Measurements from ENCODE around the gene SH3BGR. TPM values are rescaled to one million over a fixed set of nuclear protein-coding genes. Genes with fewer than 3 reads are reported as not detected.
A peak's percentile ranks its signal among the peaks of the same experiment; 100 is the strongest.
"Not testable (repeated sequence)": the region's sequence is repeated elsewhere in the genome, so short reads cannot be mapped to it uniquely, and the experiment has no call there.

Gene SH3BGR
- total RNA-seq = 2.3 and 2.4 TPM in 2 replicates
- long read RNA-seq, partial matches to known transcripts = 0 of 1 reads
- long read RNA-seq, other reads (novel, unspliced or antisense) = 0 of 1 reads

GRCh38 chr21:39451332-39452206, at the start of gene SH3BGR:
SH3BGR (plus strand) TSS chr21:39451970; CDS start chr21:39452097, 127 bp downstream.
- DNase-seq (ENCODE audit: low read depth, low spot score) = no peak
- Mint-ChIP-seq H3K27me3 (ENCODE audit: low read depth) (peaks cover 4% of the 10 kb centered on the region), H3K4me1 (peaks cover 17% of the 10 kb centered on the region), H3K9me3 (no peaks in the 10 kb centered on the region), H3K4me3 (peak within 1 kb of the TSS; percentile 25), H3K27ac (ENCODE audit: unreplicated experiment) (peak within 1 kb of the TSS; percentile 88), H3K36me3 (ENCODE audit: low read depth) (no peaks in the 10 kb centered on the region)
- TF ChIP-seq CTCF (conservative IDR thresholded peaks at IDR 0.05) = no peak

GRCh38 chr21:39406065-39406464, 45.7 kb upstream of the SH3BGR start:
- DNase-seq (ENCODE audit: low read depth, low spot score) = no peak
- Mint-ChIP-seq H3K36me3 (ENCODE audit: low read depth) (peaks cover 25% of the 10 kb centered on the region), H3K27me3 (ENCODE audit: low read depth) (no peaks in the 10 kb centered on the region), H3K4me1 (no peaks in the 10 kb centered on the region), H3K27ac (ENCODE audit: unreplicated experiment) (no peak overlapping the region), H3K4me3 (no peak overlapping the region), H3K9me3 (peaks cover 7% of the 10 kb centered on the region)
- no peak for TF ChIP-seq CTCF (conservative IDR thresholded peaks at IDR 0.05)

- H3K9me3 Mint-ChIP-seq; H3K27me3 Mint-ChIP-seq (ENCODE audit: low read depth); H3K27ac Mint-ChIP-seq (ENCODE audit: unreplicated experiment); H3K4me3 Mint-ChIP-seq; H3K4me1 Mint-ChIP-seq; DNase-seq (ENCODE audit: low read depth, low spot score); H3K36me3 Mint-ChIP-seq (ENCODE audit: low read depth): not testable (repeated sequence)
These were observed 32.6 kb upstream of the SH3BGR start for GRCh38 chr21:39419204-39419603.

GRCh38 chr21:39422527-39423241, 29.1 kb upstream of the SH3BGR start:
- H3K9me3 Mint-ChIP-seq = no peaks in the 10 kb centered on the region

GRCh38 chr21:39429445-39429844, 22.3 kb upstream of the SH3BGR start:
- H3K27me3 Mint-ChIP-seq (ENCODE audit: low read depth) = no peaks in the 10 kb centered on the region
- no peak for DNase-seq (ENCODE audit: low read depth, low spot score)
- H3K36me3 Mint-ChIP-seq (ENCODE audit: low read depth) = no peaks in the 10 kb centered on the region
- no peak overlapping the region for H3K4me3 Mint-ChIP-seq
- no peak for TF ChIP-seq CTCF (conservative IDR thresholded peaks at IDR 0.05)
- no peaks in the 10 kb centered on the region for H3K9me3 Mint-ChIP-seq
- peaks cover 10% of the 10 kb centered on the region for H3K4me1 Mint-ChIP-seq
- H3K27ac Mint-ChIP-seq (ENCODE audit: unreplicated experiment) = no peak overlapping the region

More at GRCh38 chr21:39422527-39423241, 29.1 kb upstream of the SH3BGR start:
- no peaks in the 10 kb centered on the region for H3K36me3 Mint-ChIP-seq (ENCODE audit: low read depth)
- H3K27me3 Mint-ChIP-seq (ENCODE audit: low read depth) = no peaks in the 10 kb centered on the region
- no peak overlapping the region for H3K4me3 Mint-ChIP-seq
- no peak for DNase-seq (ENCODE audit: low read depth, low spot score)
- no peak for TF ChIP-seq CTCF (conservative IDR thresholded peaks at IDR 0.05)
- H3K4me1 Mint-ChIP-seq = peaks cover 9% of the 10 kb centered on the region
- no peak overlapping the region for H3K27ac Mint-ChIP-seq (ENCODE audit: unreplicated experiment)
